Subcutaneous adipose tissue (tissue), 4 donors: ENCODE measurements around the gene PRKAG2. TPM values are rescaled to one million over a fixed set of nuclear protein-coding genes. Genes with fewer than 3 reads are reported as not detected.

Source experiments
- CTCF ChIP-seq: fragments of 450-650 bp; IDR thresholded peaks from one replicate; pipeline ENCODE4 v1.5.1; 2016; ENCODE audit warnings: low read depth, mild to moderate bottlenecking, control low read depth, antibody characterized with exemption, moderate library complexity
- small RNA-seq: library from RNA; depleted of rRNA; stranded (forward); fragments of <200 nt; gene quantifications from one replicate; pipeline ENCODE3, GENCODE V24; 2016
- total RNA-seq, 4 donors: library from RNA; depleted of rRNA; stranded (reverse); fragments of >200 nt; gene quantifications; one replicate each; pipeline ENCODE4 v1.1.0, GENCODE V29; 2016

Gene PRKAG2
- total RNA-seq, 4 donors from 2014 or later, result 47.1 to 77.6 (median 67.6) TPM

GRCh38 chr7:151508991-151509390, 367.9 kb downstream of the PRKAG2 start:
- TF ChIP-seq CTCF, result no peak

GRCh38 chr7:151507806-151508205, 369.1 kb downstream of the PRKAG2 start:
- TF ChIP-seq CTCF, result no peak

DNA sequence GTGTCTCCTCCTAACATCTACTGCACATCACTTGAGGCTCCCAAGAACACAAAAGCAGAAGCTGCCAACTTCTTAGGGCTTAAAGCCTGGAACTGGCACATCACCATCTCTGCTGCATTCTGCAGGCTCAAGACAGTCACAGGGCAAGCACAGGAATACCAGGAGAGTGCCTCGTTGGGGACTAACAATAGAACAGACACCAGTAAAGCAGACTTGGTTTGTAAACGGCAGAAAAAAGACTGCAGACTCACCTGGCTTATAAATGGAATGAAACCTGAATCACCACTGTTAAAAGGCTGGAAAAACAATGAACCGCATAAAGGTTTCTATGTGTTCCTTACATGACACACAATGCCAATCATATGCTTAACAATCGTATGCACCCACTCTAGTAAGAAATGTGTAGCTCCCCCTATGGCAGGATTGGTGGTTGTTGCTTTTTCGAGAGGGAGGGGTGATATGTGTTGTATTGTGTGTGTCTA, 370.0 kb downstream of the PRKAG2 start:
- TF ChIP-seq CTCF, result no peak

Small RNAs within 50 kb of the gene (small RNA-seq; reads per million reads assigned to genes)
- gene RF00019 (0.49 reads per million), gene RNU6-604P (not detected)

Other genes with a start within 250 kb of the PRKAG2 start
- gene GALNTL5, start 79.3 kb upstream of the PRKAG2 start, total RNA-seq, result not detected
- gene GALNT11, start 148.6 kb upstream of the PRKAG2 start, total RNA-seq, result 10 to 100 TPM; 42.6 to 55.9 (median 48.4) TPM